WTC11 (cell line): ENCODE results near the gene CREG2. TPM values are rescaled to one million over a fixed set of nuclear protein-coding genes. Genes with fewer than 3 reads are reported as not detected.

ENCODE experiments used
- ATAC-seq: fragments of 200-7000 bp; cut with Tn5 transposase; 2 replicates; pipeline ENCODE4 v1.10.0; 2021; ENCODE audit warnings: mild to moderate bottlenecking, moderate library complexity
- CTCF ChIA-PET: fragments of 300-600 bp; sonication (Branson Sonifier 250); formaldehyde crosslinking; loops from one replicate; lab custom pipeline; 2021; ENCODE audit warnings: antibody characterized with exemption; lab: Charles Lee
- POLR2A ChIA-PET: fragments of 350-600 bp; sonication (Branson Sonifier 250); formaldehyde crosslinking; loops from one replicate; lab custom pipeline; 2021; ENCODE audit warnings: antibody characterized with exemption; lab: Charles Lee
- DNase-seq: peaks from one replicate; pipeline ENCODE4 v3.0.0; 2021; ENCODE audit warnings: low spot score
- H3K27ac Mint-ChIP-seq: 2 replicates; pipeline ENCODE4 v1.8.0; 2021; ENCODE audit warnings: mixed read lengths
- H3K27me3 Mint-ChIP-seq: 2 replicates; pipeline ENCODE4 v1.8.0; 2021; ENCODE audit warnings: low read depth, mild to moderate bottlenecking, moderate library complexity, mixed read lengths
- H3K36me3 Mint-ChIP-seq: 2 replicates; pipeline ENCODE4 v1.8.0; 2021; ENCODE audit warnings: mixed read lengths
- H3K4me1 Mint-ChIP-seq: 2 replicates; pipeline ENCODE4 v1.8.0; 2022; ENCODE audit warnings: mixed read lengths
- H3K4me3 Mint-ChIP-seq: 2 replicates; pipeline ENCODE4 v1.8.0; 2021; ENCODE audit warnings: mild to moderate bottlenecking, moderate library complexity, mixed read lengths
- H3K9me3 Mint-ChIP-seq: 2 replicates; pipeline ENCODE4 v1.8.0; 2021; ENCODE audit warnings: mixed read lengths
- CBFB ChIP-seq: sonication (generic); formaldehyde crosslinking; IDR thresholded peaks from 2 replicates; pipeline ENCODE4 v1.8.1; 2022; ENCODE audit warnings: mild to moderate bottlenecking, low read depth, missing genetic modification reagents
- ESRRA ChIP-seq: sonication (generic); formaldehyde crosslinking; IDR thresholded peaks from 2 replicates; pipeline ENCODE4 v1.8.1; 2022; ENCODE audit warnings: mild to moderate bottlenecking, missing genetic modification reagents, borderline replicate concordance
- FOXP1 ChIP-seq: sonication (generic); formaldehyde crosslinking; IDR thresholded peaks from 2 replicates; pipeline ENCODE4 v1.8.0; 2022; ENCODE audit warnings: missing genetic modification reagents, mild to moderate bottlenecking, moderate library complexity, borderline replicate concordance
- HMGA2 ChIP-seq: fragments of 250-450 bp; sonication (Bioruptor Pico); IDR thresholded peaks from 2 replicates; pipeline ENCODE4 v1.4.0; 2021; ENCODE audit warnings: mild to moderate bottlenecking, moderate library complexity
- IRF2 ChIP-seq: sonication (generic); formaldehyde crosslinking; IDR thresholded peaks from 2 replicates; pipeline ENCODE4 v1.8.0; 2022; ENCODE audit warnings: low read depth, missing genetic modification reagents, borderline replicate concordance
- JAZF1 ChIP-seq: fragments of 250-450 bp; sonication (Bioruptor Pico); IDR thresholded peaks from 2 replicates; pipeline ENCODE4 v1.9.0; 2021; ENCODE audit warnings: moderate library complexity, mild to moderate bottlenecking, inconsistent platforms
- NFYB ChIP-seq: sonication (generic); formaldehyde crosslinking; conservative IDR thresholded peaks from 2 replicates; pipeline ENCODE4 v1.8.0; 2022; ENCODE audit warnings: low read depth, missing genetic modification reagents
- NR1H2 ChIP-seq: sonication (generic); formaldehyde crosslinking; IDR thresholded peaks from 2 replicates; pipeline ENCODE4 v1.9.0; 2021; ENCODE audit warnings: mild to moderate bottlenecking, moderate library complexity, missing genetic modification reagents
- RORB ChIP-seq: fragments of 250-450 bp; sonication (Bioruptor Pico); IDR thresholded peaks from 2 replicates; pipeline ENCODE4 v1.9.0; 2021; ENCODE audit warnings: mild to moderate bottlenecking
- SMAD3 ChIP-seq: sonication (generic); formaldehyde crosslinking; IDR thresholded peaks from 2 replicates; pipeline ENCODE4 v1.8.0; 2022; ENCODE audit warnings: missing genetic modification reagents, mild to moderate bottlenecking, borderline replicate concordance
- SOX15 ChIP-seq: fragments of 250-450 bp; sonication (Bioruptor Pico); IDR thresholded peaks from 2 replicates; pipeline ENCODE4 v1.9.0; 2021; ENCODE audit warnings: mild to moderate bottlenecking
- SP1 ChIP-seq: sonication (generic); formaldehyde crosslinking; conservative IDR thresholded peaks from 2 replicates; pipeline ENCODE4 v1.8.1; 2022; ENCODE audit warnings: missing genetic modification reagents
- TEAD1 ChIP-seq: sonication (generic); formaldehyde crosslinking; IDR thresholded peaks from 2 replicates; pipeline ENCODE4 v1.8.0; 2022; ENCODE audit warnings: mild to moderate bottlenecking, missing genetic modification reagents
- ZBTB21 ChIP-seq: sonication (generic); formaldehyde crosslinking; IDR thresholded peaks from 2 replicates; pipeline ENCODE4 v1.8.1; 2023; ENCODE audit warnings: mild to moderate bottlenecking, missing genetic modification reagents, borderline replicate concordance
- ZNF219 ChIP-seq: sonication (generic); formaldehyde crosslinking; IDR thresholded peaks from 2 replicates; pipeline ENCODE4 v1.8.0; 2023; ENCODE audit warnings: missing genetic modification reagents, mild to moderate bottlenecking, borderline replicate concordance
- ZNF232 ChIP-seq: sonication (generic); formaldehyde crosslinking; IDR thresholded peaks from 2 replicates; pipeline ENCODE4 v1.8.0; 2022; ENCODE audit warnings: mild to moderate bottlenecking, missing genetic modification reagents
- ZNF423 ChIP-seq: fragments of 250-450 bp; sonication (Bioruptor Pico); IDR thresholded peaks from 2 replicates; pipeline ENCODE4 v2.1.2; 2022; ENCODE audit warnings: mild to moderate bottlenecking, moderate library complexity
- total RNA-seq: library from RNA; stranded (reverse); gene quantifications from 3 replicates; pipeline ENCODE4 v1.2.3, GENCODE V29; 2021
- TF ChIP-seq, protein P1 (sequence below): sonication (generic); formaldehyde crosslinking; IDR thresholded peaks from 2 replicates; pipeline ENCODE4 v1.8.1; 2022; ENCODE audit warnings: missing genetic modification reagents, borderline replicate concordance
- TF ChIP-seq, protein P2 (sequence below): fragments of 250-450 bp; sonication (Bioruptor Pico); IDR thresholded peaks from 2 replicates; pipeline ENCODE4 v1.9.0; 2021; ENCODE audit warnings: mild to moderate bottlenecking
- TF ChIP-seq, protein P3 (sequence below): fragments of 200-600 bp; IDR thresholded peaks from 2 replicates; pipeline ENCODE4 v1.8.0; 2022; ENCODE audit warnings: antibody characterized with exemption
- TF ChIP-seq, protein P4 (sequence below): fragments of 250-450 bp; sonication (Bioruptor Pico); IDR thresholded peaks from 2 replicates; pipeline ENCODE4 v1.9.0; 2021; ENCODE audit warnings: mild to moderate bottlenecking, borderline replicate concordance
- TF ChIP-seq, protein P5 (sequence below): sonication (generic); formaldehyde crosslinking; IDR thresholded peaks from 2 replicates; pipeline ENCODE4 v1.8.1; 2023; ENCODE audit warnings: mild to moderate bottlenecking, missing genetic modification reagents, moderate library complexity
- TF ChIP-seq, protein P6 (sequence below): sonication (generic); formaldehyde crosslinking; IDR thresholded peaks from 2 replicates; pipeline ENCODE4 v1.8.0; 2022; ENCODE audit warnings: mild to moderate bottlenecking, missing genetic modification reagents

CREG2 gene
- total RNA-seq, 1 experiment from 2014 or later, result 1.6 TPM

DNA sequence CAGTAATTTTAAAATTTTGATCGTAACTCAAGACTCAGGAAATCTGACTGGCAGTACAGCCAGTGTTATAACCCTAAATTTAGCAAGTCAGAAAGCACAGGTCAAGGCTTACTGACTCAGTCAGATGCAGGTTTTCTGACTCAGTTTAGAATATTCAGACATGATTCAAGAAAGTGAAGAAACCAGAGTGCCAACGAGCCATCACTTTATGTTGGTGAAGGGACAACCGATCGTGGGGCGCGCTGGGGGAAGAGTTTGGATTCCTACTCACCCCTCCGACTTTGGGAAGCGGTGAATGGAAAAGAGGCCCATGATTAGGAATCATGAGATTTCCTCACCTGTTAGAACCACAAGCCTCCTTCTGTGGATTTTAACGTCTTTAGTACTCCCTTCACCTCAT is 79.8 kb downstream of the CREG2 start:
- H3K4me3 Mint-ChIP-seq, result peak overlapping the region; percentile 87
- H3K27ac Mint-ChIP-seq, result no peak overlapping the region
- H3K4me1 Mint-ChIP-seq, result peaks cover 50% of the 10 kb centered on the region
- H3K36me3 Mint-ChIP-seq, result peaks cover 14% of the 10 kb centered on the region
- no peaks in the 10 kb centered on the region for H3K9me3 Mint-ChIP-seq
- peaks cover 9% of the 10 kb centered on the region for H3K27me3 Mint-ChIP-seq
- CTCF ChIA-PET, result no interaction called here
- ATAC-seq (no peak), DNase-seq (no peak)
- TF ChIP-seq, protein P1, sequence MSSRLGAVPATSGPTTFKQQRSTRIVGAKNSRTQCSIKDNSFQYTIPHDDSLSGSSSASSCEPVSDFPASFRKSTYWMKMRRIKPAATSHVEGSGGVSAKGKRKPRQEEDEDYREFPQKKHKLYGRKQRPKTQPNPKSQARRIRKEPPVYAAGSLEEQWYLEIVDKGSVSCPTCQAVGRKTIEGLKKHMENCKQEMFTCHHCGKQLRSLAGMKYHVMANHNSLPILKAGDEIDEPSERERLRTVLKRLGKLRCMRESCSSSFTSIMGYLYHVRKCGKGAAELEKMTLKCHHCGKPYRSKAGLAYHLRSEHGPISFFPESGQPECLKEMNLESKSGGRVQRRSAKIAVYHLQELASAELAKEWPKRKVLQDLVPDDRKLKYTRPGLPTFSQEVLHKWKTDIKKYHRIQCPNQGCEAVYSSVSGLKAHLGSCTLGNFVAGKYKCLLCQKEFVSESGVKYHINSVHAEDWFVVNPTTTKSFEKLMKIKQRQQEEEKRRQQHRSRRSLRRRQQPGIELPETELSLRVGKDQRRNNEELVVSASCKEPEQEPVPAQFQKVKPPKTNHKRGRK (CRISPR knock-in tag), result no peak
- TF ChIP-seq SMAD3, result 0 out of 2 replicates have a peak, but pooled peaks have one; percentile 5
- POLR2A ChIA-PET, result no interaction called here

DNA sequence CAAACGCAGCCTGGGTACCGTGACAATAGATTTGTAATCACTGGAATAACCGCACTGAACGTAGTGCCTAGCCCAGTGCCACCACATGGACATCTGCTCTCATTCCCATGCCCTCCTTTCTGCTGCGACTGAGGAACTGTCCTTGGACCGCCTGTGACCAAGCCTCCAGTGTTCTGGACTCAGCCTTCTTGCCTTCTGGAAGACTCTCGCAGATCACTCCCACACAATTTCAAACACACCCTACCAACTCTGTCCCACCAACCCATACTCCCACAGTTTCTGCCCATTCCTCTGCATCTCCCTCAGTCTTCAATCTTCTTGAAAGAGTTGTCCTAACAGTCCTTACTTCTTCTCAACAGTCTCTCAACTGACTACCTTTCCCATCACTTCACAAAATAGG is 80.9 kb downstream of the CREG2 start:
- Mint-ChIP-seq H3K36me3 (peaks cover 15% of the 10 kb centered on the region), H3K4me3 (peak overlapping the region; percentile 87), H3K27me3 (peaks cover 9% of the 10 kb centered on the region), H3K9me3 (no peaks in the 10 kb centered on the region), H3K4me1 (peaks cover 50% of the 10 kb centered on the region), H3K27ac (no peak overlapping the region)
- DNase-seq (no peak), ATAC-seq (no peak)
- ChIA-PET CTCF (no interaction called here), POLR2A (no interaction called here)
- TF ChIP-seq SP1 (CRISPR knock-in tag), result no peak

DNA sequence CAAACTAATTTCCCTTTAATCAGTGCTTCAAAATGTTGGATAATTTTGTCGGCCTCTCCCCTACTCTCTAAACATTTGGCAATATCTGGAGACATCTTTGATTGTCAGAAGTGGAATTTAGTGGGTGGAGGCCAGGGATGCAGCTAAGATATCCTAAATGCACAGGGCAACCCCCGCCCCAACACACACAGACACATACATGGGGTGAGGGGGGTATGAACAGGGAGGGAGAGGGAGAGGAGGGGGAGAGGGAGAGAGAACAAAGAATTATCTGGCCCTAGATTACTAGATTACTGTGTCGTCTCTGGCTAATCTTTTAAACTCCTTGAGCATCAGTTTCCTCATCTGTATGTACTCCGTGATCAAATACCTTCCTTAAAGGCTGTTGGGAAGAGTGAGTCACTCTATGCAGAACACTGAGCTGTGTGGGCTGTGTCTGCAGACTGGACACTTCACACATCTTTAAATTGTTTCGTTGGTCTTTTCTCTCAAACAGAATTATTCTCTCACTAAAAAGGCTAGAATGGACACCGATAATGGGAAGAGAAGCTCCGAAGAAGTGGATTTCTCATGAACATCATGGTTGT is 81.7 kb downstream of the CREG2 start:
- CTCF ChIA-PET, result no interaction called here
- H3K27ac Mint-ChIP-seq, result peak overlapping the region; percentile 55
- ATAC-seq, result no peak

More for the DNA sequence above, 81.7 kb downstream of the CREG2 start:
- Mint-ChIP-seq H3K9me3 (no peaks in the 10 kb centered on the region), H3K4me1 (peaks cover 49% of the 10 kb centered on the region), H3K27me3 (peaks cover 9% of the 10 kb centered on the region), H3K36me3 (peaks cover 15% of the 10 kb centered on the region), H3K4me3 (peak overlapping the region; percentile 31)
- POLR2A ChIA-PET, result no interaction called here
- TF ChIP-seq HMGA2 (CRISPR knock-in tag) (no peak), NR1H2 (CRISPR knock-in tag) (no peak), ZBTB21 (CRISPR knock-in tag) (no peak), RORB (CRISPR knock-in tag) (no peak), ESRRA (no peak), FOXP1 (CRISPR knock-in tag) (no peak), CBFB (CRISPR knock-in tag) (no peak), NFYB (CRISPR knock-in tag) (no peak), JAZF1 (CRISPR knock-in tag) (no peak), SOX15 (no peak), TEAD1 (CRISPR knock-in tag) (no peak), ZNF232 (CRISPR knock-in tag) (no peak), ZNF219 (CRISPR knock-in tag) (no peak), IRF2 (no peak), ZNF423 (no peak)
- TF ChIP-seq, protein P2, sequence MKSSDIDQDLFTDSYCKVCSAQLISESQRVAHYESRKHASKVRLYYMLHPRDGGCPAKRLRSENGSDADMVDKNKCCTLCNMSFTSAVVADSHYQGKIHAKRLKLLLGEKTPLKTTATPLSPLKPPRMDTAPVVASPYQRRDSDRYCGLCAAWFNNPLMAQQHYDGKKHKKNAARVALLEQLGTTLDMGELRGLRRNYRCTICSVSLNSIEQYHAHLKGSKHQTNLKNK (CRISPR knock-in tag), result no peak
- TF ChIP-seq, protein P3, sequence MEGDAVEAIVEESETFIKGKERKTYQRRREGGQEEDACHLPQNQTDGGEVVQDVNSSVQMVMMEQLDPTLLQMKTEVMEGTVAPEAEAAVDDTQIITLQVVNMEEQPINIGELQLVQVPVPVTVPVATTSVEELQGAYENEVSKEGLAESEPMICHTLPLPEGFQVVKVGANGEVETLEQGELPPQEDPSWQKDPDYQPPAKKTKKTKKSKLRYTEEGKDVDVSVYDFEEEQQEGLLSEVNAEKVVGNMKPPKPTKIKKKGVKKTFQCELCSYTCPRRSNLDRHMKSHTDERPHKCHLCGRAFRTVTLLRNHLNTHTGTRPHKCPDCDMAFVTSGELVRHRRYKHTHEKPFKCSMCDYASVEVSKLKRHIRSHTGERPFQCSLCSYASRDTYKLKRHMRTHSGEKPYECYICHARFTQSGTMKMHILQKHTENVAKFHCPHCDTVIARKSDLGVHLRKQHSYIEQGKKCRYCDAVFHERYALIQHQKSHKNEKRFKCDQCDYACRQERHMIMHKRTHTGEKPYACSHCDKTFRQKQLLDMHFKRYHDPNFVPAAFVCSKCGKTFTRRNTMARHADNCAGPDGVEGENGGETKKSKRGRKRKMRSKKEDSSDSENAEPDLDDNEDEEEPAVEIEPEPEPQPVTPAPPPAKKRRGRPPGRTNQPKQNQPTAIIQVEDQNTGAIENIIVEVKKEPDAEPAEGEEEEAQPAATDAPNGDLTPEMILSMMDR, result no peak
- TF ChIP-seq, protein P4, sequence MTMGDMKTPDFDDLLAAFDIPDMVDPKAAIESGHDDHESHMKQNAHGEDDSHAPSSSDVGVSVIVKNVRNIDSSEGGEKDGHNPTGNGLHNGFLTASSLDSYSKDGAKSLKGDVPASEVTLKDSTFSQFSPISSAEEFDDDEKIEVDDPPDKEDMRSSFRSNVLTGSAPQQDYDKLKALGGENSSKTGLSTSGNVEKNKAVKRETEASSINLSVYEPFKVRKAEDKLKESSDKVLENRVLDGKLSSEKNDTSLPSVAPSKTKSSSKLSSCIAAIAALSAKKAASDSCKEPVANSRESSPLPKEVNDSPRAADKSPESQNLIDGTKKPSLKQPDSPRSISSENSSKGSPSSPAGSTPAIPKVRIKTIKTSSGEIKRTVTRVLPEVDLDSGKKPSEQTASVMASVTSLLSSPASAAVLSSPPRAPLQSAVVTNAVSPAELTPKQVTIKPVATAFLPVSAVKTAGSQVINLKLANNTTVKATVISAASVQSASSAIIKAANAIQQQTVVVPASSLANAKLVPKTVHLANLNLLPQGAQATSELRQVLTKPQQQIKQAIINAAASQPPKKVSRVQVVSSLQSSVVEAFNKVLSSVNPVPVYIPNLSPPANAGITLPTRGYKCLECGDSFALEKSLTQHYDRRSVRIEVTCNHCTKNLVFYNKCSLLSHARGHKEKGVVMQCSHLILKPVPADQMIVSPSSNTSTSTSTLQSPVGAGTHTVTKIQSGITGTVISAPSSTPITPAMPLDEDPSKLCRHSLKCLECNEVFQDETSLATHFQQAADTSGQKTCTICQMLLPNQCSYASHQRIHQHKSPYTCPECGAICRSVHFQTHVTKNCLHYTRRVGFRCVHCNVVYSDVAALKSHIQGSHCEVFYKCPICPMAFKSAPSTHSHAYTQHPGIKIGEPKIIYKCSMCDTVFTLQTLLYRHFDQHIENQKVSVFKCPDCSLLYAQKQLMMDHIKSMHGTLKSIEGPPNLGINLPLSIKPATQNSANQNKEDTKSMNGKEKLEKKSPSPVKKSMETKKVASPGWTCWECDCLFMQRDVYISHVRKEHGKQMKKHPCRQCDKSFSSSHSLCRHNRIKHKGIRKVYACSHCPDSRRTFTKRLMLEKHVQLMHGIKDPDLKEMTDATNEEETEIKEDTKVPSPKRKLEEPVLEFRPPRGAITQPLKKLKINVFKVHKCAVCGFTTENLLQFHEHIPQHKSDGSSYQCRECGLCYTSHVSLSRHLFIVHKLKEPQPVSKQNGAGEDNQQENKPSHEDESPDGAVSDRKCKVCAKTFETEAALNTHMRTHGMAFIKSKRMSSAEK (CRISPR knock-in tag), result no peak
- TF ChIP-seq, protein P5, sequence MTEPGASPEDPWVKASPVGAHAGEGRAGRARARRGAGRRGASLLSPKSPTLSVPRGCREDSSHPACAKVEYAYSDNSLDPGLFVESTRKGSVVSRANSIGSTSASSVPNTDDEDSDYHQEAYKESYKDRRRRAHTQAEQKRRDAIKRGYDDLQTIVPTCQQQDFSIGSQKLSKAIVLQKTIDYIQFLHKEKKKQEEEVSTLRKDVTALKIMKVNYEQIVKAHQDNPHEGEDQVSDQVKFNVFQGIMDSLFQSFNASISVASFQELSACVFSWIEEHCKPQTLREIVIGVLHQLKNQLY (CRISPR knock-in tag), result no peak
- TF ChIP-seq, protein P6, sequence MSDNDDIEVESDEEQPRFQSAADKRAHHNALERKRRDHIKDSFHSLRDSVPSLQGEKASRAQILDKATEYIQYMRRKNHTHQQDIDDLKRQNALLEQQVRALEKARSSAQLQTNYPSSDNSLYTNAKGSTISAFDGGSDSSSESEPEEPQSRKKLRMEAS, result no peak
- no peak for DNase-seq
